Left kidney (tissue), 8 donors: ENCODE measurements around the gene RAB1A. TPM values are rescaled to one million over a fixed set of nuclear protein-coding genes. Genes with fewer than 3 reads are reported as not detected.
"Not testable (repeated sequence)": the region's sequence is repeated elsewhere in the genome, so short reads cannot be mapped to it uniquely, and the experiment has no call there.

Experiments
- DNase-seq: peaks from one replicate; pipeline ENCODE4 v3.0.0-alpha.2; 2013
- long read RNA-seq, 8 donors: transcript quantifications; one replicate each; lab custom pipeline, GENCODE V29; 2026
- polyA plus RNA-seq: library from polyadenylated mRNA; unstranded; fragments of 120-200 nt; gene quantifications from one replicate; pipeline ENCODE4 v1.2.1, GENCODE V29; 2013; ENCODE audit not compliant: insufficient read length

Gene RAB1A
- polyA plus RNA-seq = 260 TPM
- long read RNA-seq, donor 1, transcript RAB1A-203 (6 exons, 2,447 nt) = major isoform, 100 of 169 reads
- long read RNA-seq, donor 1, partial matches to known transcripts = 67 of 169 reads
- long read RNA-seq, donor 1, other reads (novel, unspliced or antisense) = 0 of 169 reads
- long read RNA-seq, donor 2, transcript RAB1A-203 (6 exons, 2,447 nt) = major isoform, 102 of 108 reads
- long read RNA-seq, donor 2, partial matches to known transcripts = 5 of 108 reads
- long read RNA-seq, donor 2, other reads (novel, unspliced or antisense) = 0 of 108 reads
- long read RNA-seq, donor 3, transcript RAB1A-203 (6 exons, 2,447 nt) = major isoform, 87 of 88 reads
- long read RNA-seq, donor 3, partial matches to known transcripts = 0 of 88 reads
- long read RNA-seq, donor 3, other reads (novel, unspliced or antisense) = 0 of 88 reads
- long read RNA-seq, donor 4, transcript RAB1A-203 (6 exons, 2,447 nt) = major isoform, 5 of 5 reads
- long read RNA-seq, donor 4, partial matches to known transcripts = 0 of 5 reads
- long read RNA-seq, donor 4, other reads (novel, unspliced or antisense) = 0 of 5 reads
- long read RNA-seq, donor 5, transcript RAB1A-203 (6 exons, 2,447 nt) = major isoform, 149 of 180 reads
- long read RNA-seq, donor 5, partial matches to known transcripts = 24 of 180 reads
- long read RNA-seq, donor 5, other reads (novel, unspliced or antisense) = 6 of 180 reads
- long read RNA-seq, donor 6, transcript RAB1A-203 (6 exons, 2,447 nt) = major isoform, 95 of 96 reads
- long read RNA-seq, donor 6, partial matches to known transcripts = 0 of 96 reads
- long read RNA-seq, donor 6, other reads (novel, unspliced or antisense) = 0 of 96 reads
- long read RNA-seq, donor 7, transcript RAB1A-203 (6 exons, 2,447 nt) = major isoform, 132 of 140 reads
- long read RNA-seq, donor 7, partial matches to known transcripts = 7 of 140 reads
- long read RNA-seq, donor 7, other reads (novel, unspliced or antisense) = 0 of 140 reads
- long read RNA-seq, donor 8, transcript RAB1A-203 (6 exons, 2,447 nt) = major isoform, 44 of 78 reads
- long read RNA-seq, donor 8, partial matches to known transcripts = 34 of 78 reads
- long read RNA-seq, donor 8, other reads (novel, unspliced or antisense) = 0 of 78 reads

DNA sequence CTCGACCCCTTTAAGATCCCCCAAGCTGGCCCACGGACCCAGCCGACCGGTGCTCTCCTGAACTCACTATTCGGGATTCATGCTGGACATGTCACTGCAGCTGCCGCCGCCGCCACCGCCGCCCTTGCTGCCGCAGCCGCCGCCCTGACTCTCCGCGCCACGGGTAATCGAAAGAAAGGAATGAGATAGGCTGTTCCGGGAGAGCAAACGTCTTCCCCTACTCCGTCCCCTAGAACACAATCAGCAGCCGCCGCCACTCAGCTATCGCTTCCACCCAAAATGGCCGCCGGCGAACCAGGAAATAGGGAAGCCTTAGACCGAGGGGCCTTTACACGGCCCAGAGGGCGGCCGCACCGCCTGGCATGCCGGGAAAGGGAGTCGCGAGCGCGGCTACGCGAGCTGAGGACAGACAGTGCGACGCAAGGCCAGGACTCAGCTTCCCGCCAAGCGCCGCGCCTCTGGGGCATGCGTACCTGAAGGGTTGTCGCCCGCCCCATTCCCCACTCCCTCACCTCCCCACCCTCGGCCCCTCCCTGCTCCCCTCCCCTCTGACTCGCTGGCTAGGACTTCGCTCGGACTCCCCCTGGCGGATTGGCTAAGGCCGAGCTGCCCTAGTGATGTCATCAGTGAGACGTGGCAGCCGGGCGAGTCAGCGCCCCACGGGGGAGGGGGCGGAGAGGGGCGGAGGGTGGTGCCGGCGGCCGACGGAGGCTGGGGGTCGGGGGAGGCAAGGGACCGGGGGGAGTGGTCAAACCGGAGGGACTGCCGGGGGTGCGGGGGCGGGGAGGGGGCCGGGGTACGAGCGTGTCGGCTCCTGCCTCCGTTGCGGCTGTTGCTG is at the start of gene RAB1A:
Gene RAB1A, minus strand, starts transcription at position 281 of the 838 bp plus-strand sequence. Its CDS starts 191 bp downstream, at position 90.
- DNase-seq = peak; percentile 99

DNA sequence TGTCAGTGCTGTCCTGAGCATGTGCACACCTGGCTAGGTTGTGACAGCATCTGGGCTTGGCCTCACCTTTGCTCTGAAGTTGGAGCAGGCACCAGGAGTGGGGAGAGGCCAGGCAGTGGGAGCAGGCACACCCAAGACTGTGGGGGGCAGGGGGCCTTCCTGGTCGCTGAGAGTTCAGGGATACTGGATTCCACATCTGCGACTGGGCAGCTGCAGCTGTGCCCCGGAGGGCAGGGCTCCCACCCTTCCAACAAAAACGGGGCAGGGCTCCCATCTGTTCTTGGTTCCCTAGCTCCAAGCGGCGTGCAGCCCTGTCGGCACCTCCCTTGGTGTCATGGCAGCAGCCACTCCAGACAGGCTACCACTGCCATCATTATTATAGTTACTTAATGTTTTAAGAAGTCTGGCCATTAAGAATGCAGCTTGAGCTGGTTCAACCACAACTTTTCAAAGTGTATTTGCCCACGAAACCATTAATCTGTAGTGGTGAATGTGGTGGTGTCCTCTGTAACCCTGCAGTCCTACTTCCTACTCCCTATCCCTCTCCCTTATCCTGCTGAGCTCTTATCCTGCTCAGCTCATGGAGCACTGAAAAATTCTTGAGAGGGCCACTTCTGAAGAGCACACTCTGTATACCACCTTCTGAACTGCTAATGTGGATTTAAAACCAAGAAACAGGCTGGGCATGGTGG is 48.0 kb upstream of the RAB1A start:
- DNase-seq = no peak

DNA sequence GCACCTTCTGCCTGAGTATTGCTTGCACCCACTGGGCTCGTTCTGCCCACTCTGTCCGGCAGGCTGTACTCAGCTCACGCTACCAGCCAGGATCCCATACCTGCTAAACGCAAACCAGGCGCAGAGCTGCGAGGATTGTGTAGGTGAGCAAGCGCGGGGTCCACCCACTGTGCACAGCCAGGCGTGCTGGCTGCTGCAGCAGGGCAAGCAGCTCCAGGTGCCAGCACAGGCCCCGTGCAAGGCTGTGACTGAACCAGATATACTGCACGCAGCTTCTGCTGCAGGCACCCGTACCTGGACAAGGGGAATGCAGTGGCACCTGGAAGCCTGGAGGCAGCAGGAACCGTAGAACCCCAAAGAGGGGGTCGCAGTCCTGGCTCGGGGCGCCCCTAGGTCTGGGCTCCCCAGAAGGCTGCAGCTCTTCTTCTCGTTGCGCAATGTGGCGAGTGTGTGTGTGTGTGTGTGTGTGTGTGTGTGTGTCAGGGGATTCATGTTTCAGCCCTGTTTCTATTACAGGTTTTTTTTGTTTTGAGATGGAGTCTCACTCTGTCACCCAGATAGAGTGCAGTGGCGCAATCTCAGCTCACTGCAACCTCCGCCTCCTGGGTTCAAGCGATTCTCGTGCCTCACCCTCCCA is 46.1 kb upstream of the RAB1A start:
- no peak for DNase-seq

DNA sequence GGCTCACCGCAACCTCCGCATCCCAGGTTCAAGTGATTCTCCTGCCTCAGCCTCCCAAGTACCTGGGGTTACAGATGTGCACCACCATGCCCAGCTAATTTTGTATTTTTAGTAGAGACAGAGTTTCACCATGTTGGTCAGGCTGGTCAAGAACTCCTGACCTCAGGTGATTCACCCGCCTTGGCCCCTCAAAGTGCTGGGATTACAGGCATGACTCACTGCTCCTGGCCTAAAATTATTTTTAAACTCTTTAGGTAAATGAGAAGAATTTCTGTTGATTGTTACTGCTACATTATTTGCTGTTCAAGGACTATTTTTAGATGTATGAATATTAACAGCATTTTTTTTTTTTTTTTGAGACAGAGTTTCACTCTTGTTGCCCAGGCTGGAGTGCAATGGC is 44.1 kb upstream of the RAB1A start:
- DNase-seq = not testable (repeated sequence)

DNA sequence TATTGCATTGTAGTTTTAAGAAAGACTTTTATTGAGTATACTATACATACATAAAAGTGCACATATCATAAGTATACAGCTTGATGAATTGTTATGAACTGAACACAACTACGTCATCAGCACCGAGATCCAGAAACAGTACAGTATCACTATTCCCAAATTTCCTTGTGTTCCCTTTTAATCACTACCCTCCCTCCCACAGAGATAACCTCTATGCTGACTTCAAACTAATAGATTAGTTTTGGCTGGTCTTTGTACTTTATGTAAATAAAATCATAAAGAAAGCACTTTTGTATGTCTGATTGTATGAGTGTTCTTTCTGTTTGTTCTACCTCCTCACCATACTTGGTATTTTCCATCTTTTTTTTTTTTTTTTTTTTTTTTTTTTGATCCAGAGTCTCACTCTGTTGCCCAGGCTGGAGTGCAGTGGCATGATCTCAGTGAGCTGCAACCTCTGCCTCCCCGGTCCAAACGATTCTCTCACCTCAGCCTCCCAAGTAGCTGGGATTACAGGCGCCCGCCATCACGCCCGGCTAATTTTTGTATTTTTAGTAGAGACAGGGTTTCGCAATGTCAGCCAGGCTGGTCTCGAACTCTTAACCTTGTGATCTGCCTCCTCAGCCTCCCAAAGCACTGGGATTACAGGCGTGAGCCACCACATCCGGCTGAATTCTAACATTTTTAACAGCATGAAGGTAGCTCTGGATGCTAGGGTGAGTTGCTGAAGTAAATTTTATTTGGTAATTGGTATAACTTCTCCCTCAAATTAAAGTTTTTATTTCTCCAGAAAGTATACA is 43.3 kb upstream of the RAB1A start:
- DNase-seq = no peak

DNA sequence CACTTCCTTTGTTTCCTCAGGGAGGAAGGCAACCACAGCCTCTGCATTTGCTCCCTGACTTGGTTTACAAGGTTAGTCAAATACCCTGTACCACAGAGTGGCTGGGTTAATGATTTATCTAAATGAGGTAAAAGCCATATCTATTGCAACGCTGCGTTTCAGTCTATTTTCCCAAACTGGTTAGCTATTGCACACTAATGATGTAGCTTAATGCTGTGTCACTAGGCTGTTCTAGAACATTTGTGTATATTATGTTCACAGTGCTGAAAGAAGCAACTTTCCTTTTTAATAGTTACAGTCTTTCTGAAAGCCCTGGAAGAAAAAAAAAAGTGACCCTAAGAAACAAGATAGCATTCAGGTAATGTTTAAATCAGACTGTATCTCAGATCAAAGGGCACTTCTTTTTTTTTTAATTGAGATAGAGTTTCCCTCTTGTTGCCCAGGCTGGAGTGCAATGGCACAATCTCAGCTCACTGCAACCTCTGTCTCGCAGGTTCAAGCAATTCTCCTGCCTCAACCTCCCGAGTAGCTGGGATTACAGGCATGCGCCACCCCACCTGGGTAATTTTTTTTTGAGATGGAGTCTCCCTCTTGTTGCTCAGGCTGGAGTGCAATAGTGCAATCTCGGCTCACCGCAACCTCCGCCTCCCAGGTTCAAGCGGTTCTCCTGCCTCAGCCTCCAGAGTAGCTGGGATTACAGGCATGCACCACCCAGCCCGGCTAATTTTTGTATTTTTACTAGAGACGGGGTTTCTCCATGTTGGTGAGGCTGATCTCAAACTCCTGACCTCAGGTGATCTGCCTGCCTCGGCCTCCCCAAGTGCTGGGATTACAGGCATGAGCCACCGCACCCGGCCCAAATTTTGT is 40.9 kb upstream of the RAB1A start:
- DNase-seq = peak; percentile 45

DNA sequence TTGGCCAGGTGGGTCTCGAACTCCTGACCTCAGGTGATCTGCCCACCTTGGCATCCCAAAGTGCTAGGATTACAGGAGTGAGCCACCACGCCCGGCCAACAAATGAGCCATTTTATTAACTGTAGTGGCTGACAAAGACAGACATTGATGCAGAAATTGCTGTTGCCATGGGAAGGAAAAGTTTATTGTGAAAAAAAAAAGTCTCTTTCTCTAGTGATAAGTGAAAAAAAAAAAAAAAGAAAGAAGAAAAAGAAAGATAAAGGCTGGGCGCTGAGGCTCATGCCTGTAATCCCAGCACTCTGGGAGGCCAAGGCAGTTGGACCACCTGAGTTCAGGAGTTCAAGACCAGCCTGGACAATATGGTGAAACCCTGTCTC is 39.8 kb upstream of the RAB1A start:
- DNase-seq = no peak

DNA sequence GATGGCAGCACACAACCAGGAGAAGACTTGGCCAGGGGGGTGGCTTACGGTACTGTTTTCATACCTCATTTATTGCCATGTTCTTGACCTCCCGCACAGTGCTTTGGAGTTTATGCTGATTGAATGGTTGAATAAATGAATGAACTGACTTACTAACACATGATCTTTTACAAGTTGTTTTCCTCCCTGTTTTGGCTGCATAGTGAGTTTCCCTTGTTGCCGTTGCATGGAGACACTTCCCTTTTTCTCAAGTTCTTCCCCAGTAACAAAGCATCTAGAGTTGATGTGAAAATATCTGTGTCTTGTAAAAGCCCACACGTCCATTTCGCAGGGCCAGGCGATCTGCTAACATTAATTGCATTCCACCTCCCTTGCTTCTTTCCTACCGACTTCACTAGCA is 35.7 kb upstream of the RAB1A start:
- DNase-seq = no peak

DNA sequence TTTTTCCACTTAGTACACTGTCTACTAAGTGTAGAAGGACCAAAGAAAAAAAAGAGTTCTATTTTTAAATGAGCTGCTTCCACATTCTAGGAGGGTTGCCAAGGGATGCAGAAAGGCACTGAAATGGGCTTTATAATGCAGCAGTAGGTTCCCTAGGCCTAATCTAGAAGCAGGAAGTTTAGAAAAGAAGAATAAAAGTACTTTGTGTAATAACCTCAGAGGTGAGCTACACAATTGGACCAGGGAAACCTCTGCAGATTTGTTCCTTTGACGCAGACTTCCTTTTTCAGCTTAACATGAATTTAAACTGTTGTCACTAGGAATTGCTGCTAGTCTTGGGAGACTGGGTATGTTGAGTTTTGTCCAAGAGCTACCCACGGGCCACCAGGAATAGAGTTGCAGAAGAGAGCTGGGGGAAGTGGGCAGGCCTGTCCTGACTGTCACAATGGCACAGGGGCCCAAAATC is 34.6 kb upstream of the RAB1A start:
- no peak for DNase-seq

DNA sequence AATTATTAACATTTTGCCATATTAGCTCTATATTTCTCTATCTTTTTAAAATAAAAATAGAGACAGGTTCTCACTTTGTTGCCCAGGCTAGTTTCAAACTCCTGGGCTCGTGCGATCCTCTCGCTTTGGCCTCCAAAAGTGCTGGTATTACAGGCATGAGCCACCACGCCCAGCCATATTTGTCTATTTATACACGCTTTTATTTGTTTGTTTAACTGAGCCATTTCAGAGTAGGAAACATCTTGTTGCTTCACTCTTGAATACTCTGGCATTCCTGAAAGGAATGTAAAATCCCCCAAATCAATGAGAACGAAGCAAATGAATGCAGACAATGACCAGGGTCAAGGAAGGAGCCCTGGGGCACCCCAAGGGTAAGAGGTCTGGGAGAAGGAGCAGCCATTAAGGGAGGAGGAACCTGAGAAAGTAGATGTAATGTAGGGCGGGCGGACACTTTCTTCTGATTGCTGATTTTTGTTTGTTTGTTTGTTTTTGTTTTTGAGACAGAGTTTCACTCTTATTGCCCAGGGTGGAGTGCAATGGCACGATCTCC is 31.7 kb upstream of the RAB1A start:
- DNase-seq = no peak

DNA sequence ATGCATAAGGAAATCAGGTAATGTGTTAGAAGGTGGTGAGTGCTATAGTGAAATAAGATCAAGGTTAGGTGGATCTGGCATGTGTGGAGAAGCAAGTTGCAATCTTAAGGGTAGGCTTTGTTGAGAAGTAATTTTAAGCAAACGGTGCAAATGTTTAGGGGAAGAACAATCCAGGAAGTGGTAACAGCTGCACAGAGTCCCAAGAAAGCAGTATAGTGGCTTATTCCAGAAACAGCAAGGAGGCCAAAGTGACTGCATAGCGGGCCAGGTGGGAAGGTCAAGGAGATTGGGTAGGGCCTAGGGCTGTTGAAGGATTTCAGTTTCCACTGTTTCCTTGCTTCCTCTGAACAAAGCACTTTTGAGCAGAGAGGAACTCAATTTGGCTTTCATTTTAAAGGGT is 30.0 kb upstream of the RAB1A start:
- DNase-seq = no peak

DNA sequence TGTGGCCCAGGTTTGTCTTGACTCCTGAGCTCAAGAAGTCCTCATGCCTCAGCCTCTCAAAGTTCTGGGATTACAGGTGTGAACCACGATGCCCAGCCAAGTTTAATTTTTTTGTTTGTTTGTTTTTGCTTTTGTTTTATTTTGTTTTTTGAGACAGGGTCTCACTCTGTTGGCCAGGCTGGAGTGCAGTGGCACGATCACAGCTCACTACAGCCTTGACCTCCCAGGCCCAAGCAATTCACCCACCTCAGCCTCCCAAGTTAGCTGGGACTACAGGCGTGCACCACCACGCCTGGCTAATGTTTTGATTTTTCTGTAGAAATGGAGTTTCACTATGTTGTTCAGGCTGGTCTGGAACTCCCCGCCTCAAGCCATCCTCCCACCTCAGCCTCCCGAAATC is 29.4 kb upstream of the RAB1A start:
- no peak for DNase-seq

DNA sequence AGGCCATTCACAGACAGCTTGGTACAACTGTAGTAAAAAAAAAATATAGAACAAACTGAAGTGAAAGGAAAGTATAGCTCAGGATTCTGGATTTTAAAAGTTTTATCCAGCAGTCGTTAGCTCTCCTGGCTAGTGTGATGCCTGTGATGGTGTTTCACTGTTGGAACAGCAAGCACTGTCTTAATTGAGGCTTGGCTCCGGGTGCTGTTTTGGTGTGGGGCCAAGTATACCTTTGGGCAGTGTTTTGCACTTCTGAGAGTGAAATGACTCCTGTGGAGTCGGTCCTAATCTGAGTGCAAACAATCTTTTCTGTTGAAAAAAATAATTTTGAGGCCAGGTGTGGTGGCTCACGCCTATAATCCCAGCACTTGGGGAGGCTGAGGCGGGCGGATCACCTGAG is 28.7 kb upstream of the RAB1A start:
- DNase-seq = no peak

DNA sequence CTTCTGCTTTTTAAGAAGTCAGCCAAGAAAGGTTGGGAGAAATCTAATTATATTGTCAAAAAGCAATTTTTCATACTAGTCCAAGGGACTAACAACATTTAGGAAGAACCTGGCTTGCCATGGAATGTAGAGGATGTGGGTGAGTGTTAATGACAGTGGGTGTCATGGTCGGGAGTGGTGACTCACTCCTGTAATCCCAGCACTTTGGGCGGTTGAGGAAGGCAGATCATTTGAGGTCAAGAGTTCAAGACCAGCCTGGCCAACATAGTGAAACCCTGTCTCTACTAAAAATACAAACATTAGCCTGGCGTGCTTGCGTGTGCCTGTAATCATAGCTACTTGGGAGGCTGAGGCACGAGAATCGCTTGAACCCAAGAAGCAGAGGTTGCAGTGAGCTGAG is 27.9 kb upstream of the RAB1A start:
- not testable (repeated sequence) for DNase-seq

DNA sequence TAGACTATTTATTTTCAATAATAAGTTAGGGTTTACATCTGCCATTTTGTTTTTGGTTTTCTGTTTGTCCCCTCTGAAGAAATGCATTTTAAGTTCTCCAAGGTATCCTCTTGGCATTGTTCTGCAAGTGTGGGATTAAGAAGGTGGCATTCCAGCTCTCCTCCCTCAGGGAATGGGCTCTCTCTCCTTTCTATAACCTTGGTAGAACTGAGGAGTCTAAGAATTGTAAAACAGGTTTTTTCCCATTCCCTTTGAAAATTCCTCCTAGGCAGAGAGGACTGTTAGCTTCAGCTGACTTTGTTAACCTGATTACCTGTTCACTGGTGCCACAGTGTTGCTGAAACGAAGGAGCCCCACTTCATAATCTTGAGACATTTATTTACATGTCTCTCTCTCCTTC is 26.1 kb upstream of the RAB1A start:
- DNase-seq = no peak

DNA sequence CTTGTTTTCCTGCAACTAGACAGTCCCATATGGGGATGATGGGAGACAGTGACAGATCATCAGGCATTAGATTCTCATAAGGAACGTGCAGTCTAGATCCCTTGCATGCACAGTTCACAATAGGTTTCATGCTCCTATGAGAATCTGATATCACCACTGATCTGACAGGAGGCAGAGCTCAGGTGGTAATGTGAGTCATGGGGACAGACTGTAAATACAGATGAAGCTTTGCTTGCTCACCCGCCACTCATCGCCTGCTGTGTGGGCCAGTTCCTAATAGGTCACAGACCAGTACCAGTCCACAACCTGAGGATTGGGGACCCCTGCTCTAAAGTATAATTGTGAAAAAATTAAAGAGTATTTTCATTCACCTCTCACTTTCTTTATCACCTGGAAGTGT is 23.6 kb upstream of the RAB1A start:
- DNase-seq = no peak

DNA sequence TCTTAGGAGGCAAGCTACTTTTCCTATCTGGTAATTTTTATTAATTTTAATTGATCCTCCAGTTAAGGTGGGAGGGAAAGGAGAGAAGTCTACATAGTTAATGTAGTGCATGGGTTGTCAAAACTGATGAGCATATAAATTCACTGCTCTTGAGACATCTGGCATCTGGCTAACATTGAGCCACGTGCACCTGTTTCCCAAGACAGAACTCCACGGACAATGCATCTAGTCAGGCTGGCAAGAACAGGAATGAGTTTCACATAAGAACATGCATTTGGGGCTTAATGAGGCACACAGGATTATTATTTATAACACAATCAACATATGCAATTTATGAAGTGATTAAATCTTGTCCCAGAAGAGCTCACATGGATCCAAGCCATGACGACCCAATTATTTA is 16.2 kb upstream of the RAB1A start:
- DNase-seq = no peak

DNA sequence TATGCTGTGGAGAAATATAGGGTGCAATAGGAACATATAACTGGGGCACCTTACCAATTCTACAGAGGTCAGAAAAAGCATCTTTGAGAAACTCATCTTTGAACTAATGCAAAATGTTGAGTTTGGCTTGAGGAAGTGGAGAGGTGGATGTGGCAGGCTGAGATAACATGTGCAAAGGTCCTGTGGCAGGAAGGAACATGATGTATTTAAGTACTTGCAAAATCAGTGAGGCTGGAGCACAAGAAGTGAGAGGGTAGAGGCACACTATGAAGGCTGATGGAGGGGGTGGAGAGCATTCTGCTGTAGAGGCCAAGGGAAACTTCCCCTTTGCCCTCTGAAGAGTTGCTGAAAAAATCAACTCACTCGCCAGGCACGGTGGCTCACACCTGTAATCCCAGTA is 14.7 kb upstream of the RAB1A start:
- DNase-seq = no peak
